HG02798 (cell line): ENCODE data around the gene TPSAB1.

Experiments
- ATAC-seq: cut with Tn5 transposase; IDR thresholded peaks from one replicate; pipeline ENCODE4 v1.9.1; 2021; ENCODE audit warnings: mild to moderate bottlenecking; ENCODE audit not compliant: unreplicated experiment, poor library complexity

The TPSAB1 gene

GRCh38 chr16:1279945-1280589, 39.6 kb downstream of the TPSAB1 start:
- ATAC-seq, result no peak

- no peak for ATAC-seq
Measured at GRCh38 chr16:1280783-1281182, 40.3 kb downstream of the TPSAB1 start.

- ATAC-seq, result no peak
Measured at GRCh38 chr16:1281517-1281916, 41.0 kb downstream of the TPSAB1 start.

GRCh38 chr16:1282324-1282973, 41.9 kb downstream of the TPSAB1 start:
- ATAC-seq, result no peak

GRCh38 chr16:1283296-1283695, 42.8 kb downstream of the TPSAB1 start:
- ATAC-seq, result no peak

GRCh38 chr16:1283996-1284616, 43.6 kb downstream of the TPSAB1 start:
- ATAC-seq, result no peak

GRCh38 chr16:1285669-1286512, 45.4 kb downstream of the TPSAB1 start:
- no peak for ATAC-seq

- no peak for ATAC-seq
Measured at GRCh38 chr16:1286513-1287094, 46.1 kb downstream of the TPSAB1 start.

- no peak for ATAC-seq
Measured at GRCh38 chr16:1287982-1288670, 47.6 kb downstream of the TPSAB1 start.

- no peak for ATAC-seq
Measured at GRCh38 chr16:1288813-1289476, 48.4 kb downstream of the TPSAB1 start.

GRCh38 chr16:1289477-1289866, 49.0 kb downstream of the TPSAB1 start:
- ATAC-seq, result no peak

- no peak for ATAC-seq
Measured at GRCh38 chr16:1290063-1290501, 49.6 kb downstream of the TPSAB1 start.

GRCh38 chr16:1290860-1291575, 50.5 kb downstream of the TPSAB1 start:
- no peak for ATAC-seq

- no peak for ATAC-seq
Measured at GRCh38 chr16:1291576-1291974, 51.1 kb downstream of the TPSAB1 start.
